ENCODE data around the gene ALDH3B2. TPM values are rescaled to one million over a fixed set of nuclear protein-coding genes. Genes with fewer than 3 reads are reported as not detected.
"Not testable (repeated sequence)": the region's sequence is repeated elsewhere in the genome, so short reads cannot be mapped to it uniquely, and the experiment has no call there.

The ALDH3B2 gene, protein sequence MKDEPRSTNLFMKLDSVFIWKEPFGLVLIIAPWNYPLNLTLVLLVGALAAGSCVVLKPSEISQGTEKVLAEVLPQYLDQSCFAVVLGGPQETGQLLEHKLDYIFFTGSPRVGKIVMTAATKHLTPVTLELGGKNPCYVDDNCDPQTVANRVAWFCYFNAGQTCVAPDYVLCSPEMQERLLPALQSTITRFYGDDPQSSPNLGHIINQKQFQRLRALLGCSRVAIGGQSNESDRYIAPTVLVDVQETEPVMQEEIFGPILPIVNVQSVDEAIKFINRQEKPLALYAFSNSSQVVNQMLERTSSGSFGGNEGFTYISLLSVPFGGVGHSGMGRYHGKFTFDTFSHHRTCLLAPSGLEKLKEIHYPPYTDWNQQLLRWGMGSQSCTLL
- total RNA-seq (2014; rRNA removed; shearing (Covaris generic); ENCODE audit: low replicate concordance), result 1.6 and 1.8 TPM in 2 replicates

DNA sequence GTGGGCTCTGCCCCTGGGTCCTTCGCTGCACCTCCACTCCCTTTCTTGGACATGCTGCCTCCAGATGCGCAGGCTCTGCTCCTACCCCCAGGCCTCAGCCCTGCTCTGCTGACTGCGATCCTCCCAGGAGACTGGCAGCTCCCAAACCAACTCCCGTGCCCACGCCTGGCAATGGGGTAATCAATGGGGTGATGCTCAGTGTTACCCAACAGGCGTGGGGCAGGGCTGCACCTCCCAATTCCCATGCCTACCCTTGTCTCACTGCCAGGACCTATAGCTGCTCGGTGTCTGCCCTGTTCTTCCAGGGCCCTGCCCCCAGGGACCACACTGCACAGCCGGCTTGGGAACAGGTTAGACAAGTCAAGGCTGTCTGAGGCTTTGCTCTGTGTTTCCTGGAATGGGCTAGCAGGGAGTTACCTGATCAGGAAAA, at the start of gene ALDH3B2:
Gene ALDH3B2, minus strand, starts transcription at position 182 of the 430 bp plus-strand sequence. CDS start 7,688 bp downstream, outside the sequence.
- Histone ChIP-seq H3K27ac (ENCODE audit: low read length) (no peak within 1 kb of the TSS), H3K27me3 (ENCODE audit: low read length) (0 out of 2 replicates have a peak, but pooled peaks cover 2% of the 10 kb centered on the region), H3K9ac (ENCODE audit: low read length) (no peak within 1 kb of the TSS), H3K4me3 (ENCODE audit: low read length) (no peak within 1 kb of the TSS), H4K20me1 (ENCODE audit: insufficient read depth, low read depth, low read length) (no peaks in the 10 kb centered on the region), H2AFZ (ENCODE audit: low read length) (no peak within 1 kb of the TSS), H3K36me3 (ENCODE audit: insufficient read depth, low read length) (no peaks in the 10 kb centered on the region), H3K4me1 (ENCODE audit: low read length) (no peaks in the 10 kb centered on the region), H3K9me2 (replicated peaks; ENCODE audit: insufficient read depth, low read length) (no peaks in the 10 kb centered on the region), H3K4me2 (ENCODE audit: low read depth, low read length, poor library complexity, severe bottlenecking) (no peak within 1 kb of the TSS), H3K79me2 (ENCODE audit: low read length) (no peaks in the 10 kb centered on the region), H3K9me3 (ENCODE audit: low read length) (no peaks in the 10 kb centered on the region)
- no peak for DNase-seq

DNA sequence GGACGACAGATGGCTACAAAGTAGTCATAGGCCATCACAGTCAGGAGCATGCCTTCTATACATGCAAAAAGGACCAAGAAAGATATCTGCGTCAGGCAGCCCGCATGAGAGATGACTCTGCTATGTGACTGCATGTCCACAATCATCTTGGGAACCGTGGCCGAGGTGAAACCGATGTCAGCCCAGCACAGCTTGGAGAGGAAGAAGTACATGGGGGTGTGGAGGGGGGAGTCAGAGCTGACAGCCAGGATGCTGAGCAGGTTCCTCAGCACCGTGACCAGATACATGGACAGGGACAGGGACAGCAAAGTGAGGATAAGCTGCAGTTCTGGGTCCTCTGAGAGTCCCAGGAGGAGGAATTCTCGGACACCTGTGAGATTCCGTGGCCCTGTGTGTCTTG, 48.6 kb upstream of the ALDH3B2 start:
- H3K4me3 ChIP-seq (ENCODE audit: low read length); H3K9me2 ChIP-seq (replicated peaks; ENCODE audit: insufficient read depth, low read length); H3K9me3 ChIP-seq (ENCODE audit: low read length); H3K9ac ChIP-seq (ENCODE audit: low read length); H3K4me1 ChIP-seq (ENCODE audit: low read length); H4K20me1 ChIP-seq (ENCODE audit: insufficient read depth, low read depth, low read length); H3K36me3 ChIP-seq (ENCODE audit: insufficient read depth, low read length); H3K79me2 ChIP-seq (ENCODE audit: low read length); H3K27ac ChIP-seq (ENCODE audit: low read length); H3K27me3 ChIP-seq (ENCODE audit: low read length); H3K4me2 ChIP-seq (ENCODE audit: low read depth, low read length, poor library complexity, severe bottlenecking); H2AFZ ChIP-seq (ENCODE audit: low read length); DNase-seq: not testable (repeated sequence)

DNA sequence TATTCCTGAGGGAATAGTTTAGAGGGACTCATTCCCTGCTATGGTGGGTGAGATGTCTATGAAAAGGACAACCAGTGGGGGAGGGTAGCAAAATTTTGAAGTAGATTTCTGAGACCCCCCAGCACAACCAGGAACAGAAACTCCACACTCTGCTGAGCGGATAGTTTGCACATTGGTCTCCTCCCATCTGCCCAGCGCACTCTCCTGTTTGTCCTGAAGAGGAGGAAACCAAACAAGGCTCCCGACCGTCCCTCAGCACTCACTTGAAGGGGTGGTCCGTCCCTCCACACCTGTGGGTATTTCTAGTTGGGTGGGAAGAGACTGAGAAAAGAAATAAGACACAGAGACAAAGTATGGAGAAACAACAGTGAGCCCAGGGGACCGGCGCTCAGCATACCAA, 41.8 kb upstream of the ALDH3B2 start:
- not testable (repeated sequence) for H2AFZ ChIP-seq (ENCODE audit: low read length); H3K4me2 ChIP-seq (ENCODE audit: low read depth, low read length, poor library complexity, severe bottlenecking); H3K27ac ChIP-seq (ENCODE audit: low read length); H3K36me3 ChIP-seq (ENCODE audit: insufficient read depth, low read length); H3K4me1 ChIP-seq (ENCODE audit: low read length); H3K9me3 ChIP-seq (ENCODE audit: low read length); H3K9me2 ChIP-seq (replicated peaks; ENCODE audit: insufficient read depth, low read length); H3K4me3 ChIP-seq (ENCODE audit: low read length); H4K20me1 ChIP-seq (ENCODE audit: insufficient read depth, low read depth, low read length); DNase-seq; H3K9ac ChIP-seq (ENCODE audit: low read length); H3K79me2 ChIP-seq (ENCODE audit: low read length); H3K27me3 ChIP-seq (ENCODE audit: low read length)

DNA sequence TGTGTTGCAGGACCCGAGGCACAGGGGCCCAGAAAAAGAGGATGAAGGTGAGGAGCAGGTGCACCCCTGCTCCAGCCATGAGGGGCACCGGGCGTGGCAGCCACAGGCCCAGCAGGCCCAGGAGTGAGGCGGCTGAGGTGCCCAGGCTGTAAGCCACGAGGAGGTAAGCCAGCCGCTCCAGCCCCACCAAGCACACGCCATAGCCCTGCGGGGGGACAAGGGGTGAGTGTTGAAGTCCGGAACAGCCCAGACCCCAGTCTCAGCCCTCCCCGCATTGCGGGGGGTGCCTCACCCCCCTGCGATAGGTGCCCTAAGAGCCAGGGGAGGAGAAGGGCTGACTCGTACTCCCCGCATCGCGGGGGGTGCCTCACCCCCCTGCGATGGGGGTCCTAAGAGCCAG, 41.4 kb upstream of the ALDH3B2 start:
- H3K27ac ChIP-seq (ENCODE audit: low read length), result not testable (repeated sequence)

DNA sequence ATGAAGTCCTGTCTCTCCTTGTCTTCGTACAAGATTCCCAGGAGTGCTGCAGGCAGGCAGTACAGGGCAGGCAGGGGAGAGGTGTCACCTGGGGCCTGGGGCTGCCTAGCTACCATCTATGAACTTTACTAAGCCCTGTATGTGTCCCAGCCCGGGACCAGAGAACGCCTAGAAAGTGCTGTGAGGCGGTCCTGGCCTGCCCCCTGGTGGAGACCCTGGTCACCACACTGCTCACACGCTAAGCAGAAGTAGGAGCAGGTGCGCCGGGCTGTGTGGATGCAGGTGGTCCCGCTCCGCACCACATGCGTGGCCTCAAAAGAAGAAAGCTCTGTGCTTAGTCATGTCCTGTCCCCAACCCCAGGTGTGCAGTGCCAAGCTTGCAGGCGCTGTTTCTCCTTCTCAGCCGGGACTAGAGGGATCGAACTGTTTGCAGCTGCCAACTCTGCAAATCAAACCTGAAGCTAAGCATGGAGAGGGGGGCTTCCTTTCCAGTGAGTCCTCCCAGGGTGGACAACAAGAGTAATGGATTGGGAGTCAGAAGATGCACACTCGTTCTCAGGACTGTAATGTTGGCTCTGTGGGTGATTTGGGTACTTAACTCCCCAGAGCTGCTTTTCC, 39.6 kb upstream of the ALDH3B2 start:
- H3K9me3 ChIP-seq (ENCODE audit: low read length); H3K27ac ChIP-seq (ENCODE audit: low read length); H3K4me2 ChIP-seq (ENCODE audit: low read depth, low read length, poor library complexity, severe bottlenecking); H3K36me3 ChIP-seq (ENCODE audit: insufficient read depth, low read length); H3K9me2 ChIP-seq (replicated peaks; ENCODE audit: insufficient read depth, low read length); H2AFZ ChIP-seq (ENCODE audit: low read length); H3K27me3 ChIP-seq (ENCODE audit: low read length); H4K20me1 ChIP-seq (ENCODE audit: insufficient read depth, low read depth, low read length); H3K4me3 ChIP-seq (ENCODE audit: low read length); H3K9ac ChIP-seq (ENCODE audit: low read length); H3K79me2 ChIP-seq (ENCODE audit: low read length); DNase-seq; H3K4me1 ChIP-seq (ENCODE audit: low read length): not testable (repeated sequence)

More for the DNA sequence above, 41.4 kb upstream of the ALDH3B2 start:
- not testable (repeated sequence) for H3K4me1 ChIP-seq (ENCODE audit: low read length); H3K4me3 ChIP-seq (ENCODE audit: low read length); DNase-seq; H2AFZ ChIP-seq (ENCODE audit: low read length); H3K27me3 ChIP-seq (ENCODE audit: low read length); H4K20me1 ChIP-seq (ENCODE audit: insufficient read depth, low read depth, low read length); H3K9me3 ChIP-seq (ENCODE audit: low read length); H3K36me3 ChIP-seq (ENCODE audit: insufficient read depth, low read length); H3K9me2 ChIP-seq (replicated peaks; ENCODE audit: insufficient read depth, low read length); H3K4me2 ChIP-seq (ENCODE audit: low read depth, low read length, poor library complexity, severe bottlenecking); H3K9ac ChIP-seq (ENCODE audit: low read length); H3K79me2 ChIP-seq (ENCODE audit: low read length)

DNA sequence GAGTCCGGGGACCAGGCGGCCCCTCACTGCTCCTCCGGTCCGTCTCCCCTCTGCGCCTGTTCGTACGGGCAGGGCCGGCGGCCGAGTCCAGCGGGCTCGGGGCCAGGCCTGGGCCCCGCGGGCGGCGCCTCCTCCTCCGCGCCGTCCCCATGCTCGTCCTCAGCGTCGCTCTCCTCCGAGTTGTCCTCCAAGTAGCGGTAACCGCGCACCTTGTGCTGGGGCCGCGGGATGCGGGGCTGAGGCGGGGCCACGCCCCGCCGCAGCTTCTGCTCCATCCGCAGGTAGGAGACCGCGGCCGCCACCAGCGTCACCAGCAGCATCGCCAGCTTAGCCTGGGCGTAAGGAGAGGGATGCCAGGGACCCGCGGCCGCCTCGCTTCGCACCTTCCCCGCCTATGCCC, 37.3 kb upstream of the ALDH3B2 start:
- H2AFZ ChIP-seq (ENCODE audit: low read length); H3K79me2 ChIP-seq (ENCODE audit: low read length); H3K27me3 ChIP-seq (ENCODE audit: low read length); H3K4me2 ChIP-seq (ENCODE audit: low read depth, low read length, poor library complexity, severe bottlenecking); H3K9me2 ChIP-seq (replicated peaks; ENCODE audit: insufficient read depth, low read length); H3K4me1 ChIP-seq (ENCODE audit: low read length); H3K4me3 ChIP-seq (ENCODE audit: low read length); H3K36me3 ChIP-seq (ENCODE audit: insufficient read depth, low read length); H3K9ac ChIP-seq (ENCODE audit: low read length); DNase-seq; H3K9me3 ChIP-seq (ENCODE audit: low read length); H3K27ac ChIP-seq (ENCODE audit: low read length); H4K20me1 ChIP-seq (ENCODE audit: insufficient read depth, low read depth, low read length): not testable (repeated sequence)

DNA sequence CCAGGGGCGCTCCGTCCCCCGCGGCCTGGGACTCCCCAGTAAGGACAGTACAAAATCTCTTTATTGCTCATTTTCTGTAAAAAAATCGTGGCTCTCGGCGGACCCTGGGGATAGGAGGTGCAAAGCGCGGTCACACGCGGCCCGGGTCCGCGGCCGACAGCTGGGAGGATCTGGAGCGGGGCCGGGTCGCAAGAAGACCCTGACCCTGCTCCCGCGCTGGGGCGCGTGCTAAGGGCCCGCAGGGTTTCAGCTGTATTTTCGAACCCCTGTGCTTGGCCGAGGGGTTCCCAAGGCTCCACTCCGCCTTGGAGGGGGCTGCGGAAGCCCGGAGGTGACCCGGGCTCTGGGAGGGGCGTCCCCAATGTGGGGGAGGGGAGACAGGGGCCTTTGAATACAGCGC, 36.8 kb upstream of the ALDH3B2 start:
- H3K9me3 ChIP-seq (ENCODE audit: low read length); H3K36me3 ChIP-seq (ENCODE audit: insufficient read depth, low read length); H3K4me2 ChIP-seq (ENCODE audit: low read depth, low read length, poor library complexity, severe bottlenecking); H4K20me1 ChIP-seq (ENCODE audit: insufficient read depth, low read depth, low read length); H3K4me3 ChIP-seq (ENCODE audit: low read length); H3K9me2 ChIP-seq (replicated peaks; ENCODE audit: insufficient read depth, low read length); H3K27me3 ChIP-seq (ENCODE audit: low read length); H3K4me1 ChIP-seq (ENCODE audit: low read length); H3K79me2 ChIP-seq (ENCODE audit: low read length); DNase-seq; H3K9ac ChIP-seq (ENCODE audit: low read length); H2AFZ ChIP-seq (ENCODE audit: low read length); H3K27ac ChIP-seq (ENCODE audit: low read length): not testable (repeated sequence)

DNA sequence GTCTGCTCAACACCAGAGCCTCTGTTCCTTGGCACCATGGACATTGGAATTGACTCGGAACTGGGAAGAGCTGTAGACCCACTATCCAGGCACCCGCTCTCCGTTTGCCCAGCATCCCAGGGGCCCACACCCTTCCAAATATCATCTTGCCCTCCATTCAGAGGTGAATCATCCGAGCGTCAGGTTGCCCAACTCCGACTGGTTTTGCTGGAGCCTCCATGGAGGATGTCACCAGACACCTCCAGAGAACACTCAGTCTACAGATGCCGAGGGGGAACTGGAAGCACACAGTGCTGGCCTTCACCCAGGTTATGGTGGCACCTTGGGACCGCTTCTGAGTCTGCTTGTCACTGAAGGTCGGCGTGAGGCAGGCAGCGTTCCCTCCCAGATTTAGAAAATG, 35.4 kb upstream of the ALDH3B2 start:
- not testable (repeated sequence) for H3K79me2 ChIP-seq (ENCODE audit: low read length)

More for the DNA sequence above, 35.4 kb upstream of the ALDH3B2 start:
- H3K9me2 ChIP-seq (replicated peaks; ENCODE audit: insufficient read depth, low read length); H3K9ac ChIP-seq (ENCODE audit: low read length); DNase-seq; H3K27me3 ChIP-seq (ENCODE audit: low read length); H3K4me3 ChIP-seq (ENCODE audit: low read length); H3K4me2 ChIP-seq (ENCODE audit: low read depth, low read length, poor library complexity, severe bottlenecking); H3K27ac ChIP-seq (ENCODE audit: low read length); H3K9me3 ChIP-seq (ENCODE audit: low read length); H3K4me1 ChIP-seq (ENCODE audit: low read length); H2AFZ ChIP-seq (ENCODE audit: low read length); H3K36me3 ChIP-seq (ENCODE audit: insufficient read depth, low read length); H4K20me1 ChIP-seq (ENCODE audit: insufficient read depth, low read depth, low read length): not testable (repeated sequence)
